NCI-H510A (cell line): ENCODE data around the gene IFIT1B.
"Not testable (repeated sequence)": the region's sequence is repeated elsewhere in the genome, so short reads cannot be mapped to it uniquely, and the experiment has no call there.

ENCODE experiments used
- DNase-seq: peaks from one replicate; lab custom pipeline; 2025; lab: John Stamatoyannopoulos, UW

IFIT1B gene

GRCh38 chr10:89377705-89378637, at the start of gene IFIT1B:
Gene IFIT1B, plus strand, starts transcription at chr10:89378056. Its CDS starts 80 bp downstream, at chr10:89378136.
- no peak for DNase-seq

GRCh38 chr10:89329151-89329550, 48.7 kb upstream of the IFIT1B start:
- no peak for DNase-seq

DNA sequence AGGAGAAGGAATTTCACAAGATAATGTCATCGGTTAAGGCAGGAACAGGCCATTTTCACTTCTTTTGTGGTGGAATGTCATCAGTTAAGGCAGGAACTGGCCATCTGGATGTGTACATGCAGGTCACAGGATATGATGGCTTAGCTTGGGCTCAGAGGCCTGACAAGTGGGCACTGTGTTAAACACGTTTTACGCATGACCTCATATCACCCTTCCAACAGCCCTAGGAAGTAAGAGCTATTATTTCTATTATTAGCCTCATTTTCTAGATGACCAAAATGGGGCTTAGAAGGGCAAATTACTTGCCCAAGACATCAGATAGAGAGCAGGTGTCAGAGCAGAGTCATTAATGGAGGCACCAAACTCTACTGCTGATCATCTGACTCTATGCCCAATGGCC, 47.8 kb upstream of the IFIT1B start:
- DNase-seq: not testable (repeated sequence)

DNA sequence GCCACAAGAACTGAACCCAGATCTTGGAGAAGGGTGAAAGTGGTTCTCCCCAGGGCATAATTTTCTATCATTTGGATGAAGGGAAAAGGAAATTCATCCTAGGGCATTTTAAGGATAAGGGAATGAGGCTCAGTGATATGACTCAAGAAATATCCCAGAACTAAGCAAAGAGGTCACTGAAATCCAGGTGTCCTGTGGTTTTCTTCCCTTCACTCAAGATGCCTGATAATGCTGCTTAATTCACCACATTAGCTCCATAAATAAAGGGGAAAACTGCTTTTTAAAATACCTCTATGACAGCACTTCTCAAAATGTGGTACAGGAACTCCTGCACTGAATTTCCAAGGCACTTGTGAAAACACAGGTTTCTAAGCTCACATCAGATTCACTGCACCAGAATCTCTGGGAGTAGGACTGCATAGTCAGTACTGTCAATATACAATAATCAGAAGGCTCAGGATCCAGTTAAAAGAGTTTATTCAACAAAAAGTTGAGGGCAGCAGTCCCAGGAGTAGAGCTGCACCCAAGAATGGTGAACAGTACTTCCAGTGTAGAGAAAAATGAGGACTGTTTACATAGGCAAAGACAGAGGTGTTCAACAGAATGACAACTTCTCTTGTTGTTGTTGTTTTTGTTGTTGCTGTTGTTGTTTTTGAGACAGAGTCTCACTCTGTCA, 47.2 kb upstream of the IFIT1B start:
- DNase-seq: no peak

- not testable (repeated sequence) for DNase-seq
Measured at GRCh38 chr10:89331487-89332122, 46.3 kb upstream of the IFIT1B start.

GRCh38 chr10:89332123-89332633, 45.7 kb upstream of the IFIT1B start:
- DNase-seq: no peak

GRCh38 chr10:89335226-89335625, 42.6 kb upstream of the IFIT1B start:
- no peak for DNase-seq

- DNase-seq: no peak
Measured at GRCh38 chr10:89336241-89336640, 41.6 kb upstream of the IFIT1B start.

- no peak for DNase-seq
Measured at GRCh38 chr10:89337484-89337883, 40.4 kb upstream of the IFIT1B start.

DNA sequence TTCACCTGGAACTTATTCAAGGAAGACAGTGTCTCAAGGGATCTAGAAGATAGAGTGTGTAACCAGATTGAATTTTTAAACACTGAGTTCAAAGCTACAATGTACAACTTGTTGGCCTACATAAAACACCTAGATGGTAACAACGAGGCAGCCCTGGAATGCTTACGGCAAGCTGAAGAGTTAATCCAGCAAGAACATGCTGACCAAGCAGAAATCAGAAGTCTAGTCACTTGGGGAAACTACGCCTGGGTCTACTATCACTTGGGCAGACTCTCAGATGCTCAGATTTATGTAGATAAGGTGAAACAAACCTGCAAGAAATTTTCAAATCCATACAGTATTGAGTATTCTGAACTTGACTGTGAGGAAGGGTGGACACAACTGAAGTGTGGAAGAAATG, 39.1 kb upstream of the IFIT1B start:
- DNase-seq: no peak

GRCh38 chr10:89339875-89340274, 38.0 kb upstream of the IFIT1B start:
- DNase-seq: no peak

DNA sequence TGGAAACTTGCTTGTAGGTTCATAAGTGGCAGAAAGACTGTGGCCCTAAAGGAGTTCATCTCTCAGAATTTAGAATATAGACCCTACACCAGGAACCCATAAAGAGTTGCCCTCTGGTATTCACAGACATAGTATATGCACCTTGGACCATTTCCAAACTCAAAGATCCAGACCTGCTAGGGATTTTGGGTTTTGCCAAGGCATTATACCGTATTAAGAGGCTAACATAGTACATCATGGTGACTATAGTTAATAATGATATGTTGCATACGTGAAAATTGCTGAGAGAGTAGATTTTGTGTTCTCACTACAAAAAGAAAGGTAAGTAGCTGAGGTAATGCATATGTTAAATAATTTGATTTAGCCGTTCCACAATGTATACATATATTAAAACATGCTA, 36.2 kb upstream of the IFIT1B start:
- DNase-seq: no peak

- DNase-seq: no peak
Measured at GRCh38 chr10:89342206-89342958, 35.5 kb upstream of the IFIT1B start.

DNA sequence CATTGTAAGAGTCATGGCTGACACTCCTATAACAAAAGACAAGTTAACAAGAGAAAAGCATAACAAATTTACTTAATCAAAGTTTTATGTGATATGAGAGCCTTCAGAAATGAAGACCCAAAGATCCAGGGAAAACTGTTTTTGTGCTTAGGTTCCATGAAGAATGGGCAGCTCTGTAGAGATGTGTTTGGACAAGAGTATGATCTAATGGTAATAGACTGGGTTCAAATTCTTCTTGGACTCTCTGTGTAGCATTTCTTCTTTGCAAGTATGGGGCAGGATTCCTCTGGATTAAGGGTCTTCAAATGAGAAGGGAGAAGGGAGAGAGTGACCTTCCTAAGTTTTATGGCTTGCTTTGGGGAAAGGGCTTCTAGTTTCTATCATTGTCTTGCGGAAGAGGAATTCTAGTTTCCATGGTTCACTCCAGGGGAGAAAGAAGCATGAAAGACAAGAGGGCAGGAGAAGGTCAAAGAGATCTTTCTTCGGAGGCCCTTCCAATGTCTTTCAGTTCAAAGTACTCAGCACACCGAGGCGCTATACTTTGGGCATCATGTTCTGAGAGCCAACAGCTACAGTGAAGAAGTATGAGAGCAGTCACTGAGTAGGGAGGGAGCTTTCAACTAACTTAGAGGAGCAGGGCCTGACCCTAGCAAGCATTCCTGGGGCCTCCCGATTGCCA, 34.6 kb upstream of the IFIT1B start:
- DNase-seq: no peak

GRCh38 chr10:89344156-89344555, 33.7 kb upstream of the IFIT1B start:
- DNase-seq: no peak

- DNase-seq: no peak
Measured at GRCh38 chr10:89345367-89346000, 32.4 kb upstream of the IFIT1B start.

- DNase-seq: no peak
Measured at GRCh38 chr10:89346405-89347254, 31.2 kb upstream of the IFIT1B start.

GRCh38 chr10:89347701-89348457, 30.0 kb upstream of the IFIT1B start:
- no peak for DNase-seq

GRCh38 chr10:89348481-89348880, 29.4 kb upstream of the IFIT1B start:
- no peak for DNase-seq
